WTC11 (cell line): ENCODE measurements around the gene YES1. TPM values are rescaled to one million over a fixed set of nuclear protein-coding genes. Genes with fewer than 3 reads are reported as not detected.

Experiments used
- ZNF532 ChIP-seq: fragments of 250-450 bp; sonication (Bioruptor Pico); IDR thresholded peaks from 2 replicates; pipeline ENCODE4 v1.9.0; 2021; ENCODE audit warnings: mild to moderate bottlenecking, borderline replicate concordance
- total RNA-seq: library from RNA; stranded (reverse); gene quantifications from 3 replicates; pipeline ENCODE4 v1.2.3, GENCODE V29; 2021

The YES1 gene
- total RNA-seq, 1 experiment from 2014 or later, result 113 TPM

- TF ChIP-seq ZNF532, result no peak
Observed at GRCh38 chr18:673317-673716, 138.7 kb downstream of the YES1 start (continued).

Other genes starting within 250 kb of the YES1 start
- gene CETN1, start 231.9 kb downstream of the YES1 start, total RNA-seq, result not detected in 3 replicates
- gene CLUL1, start 215.3 kb downstream of the YES1 start, total RNA-seq, result 0.09 to 0.32 TPM (median 0.31 TPM) in 3 replicates
- gene TYMS, start 154.6 kb downstream of the YES1 start, total RNA-seq, result 83.2 to 86.4 TPM (median 86.3 TPM) in 3 replicates
- gene ENOSF1, start 99.6 kb downstream of the YES1 start, total RNA-seq, result 44.1 to 52.9 TPM (median 44.6 TPM) in 3 replicates
- gene ADCYAP1, start 92.6 kb upstream of the YES1 start, total RNA-seq, result not detected in 3 replicates